Erythroblast (primary cell): ENCODE results near the gene SERPINA12.

Experiments used
- DNase-seq, 2 experiments: peaks; one replicate each; lab custom pipeline; 2025; lab: John Stamatoyannopoulos, UW
- GATA1 ChIP-seq: IDR thresholded peaks from 2 replicates; pipeline ENCODE4 v1.6.1; 2011; ENCODE audit warnings: low read depth, mild to moderate bottlenecking, control low read depth, low read length, moderate library complexity
- POLR2A ChIP-seq: IDR thresholded peaks from 2 replicates; pipeline ENCODE4 v1.6.1; 2011; ENCODE audit warnings: mild to moderate bottlenecking, low read length

Gene SERPINA12

DNA sequence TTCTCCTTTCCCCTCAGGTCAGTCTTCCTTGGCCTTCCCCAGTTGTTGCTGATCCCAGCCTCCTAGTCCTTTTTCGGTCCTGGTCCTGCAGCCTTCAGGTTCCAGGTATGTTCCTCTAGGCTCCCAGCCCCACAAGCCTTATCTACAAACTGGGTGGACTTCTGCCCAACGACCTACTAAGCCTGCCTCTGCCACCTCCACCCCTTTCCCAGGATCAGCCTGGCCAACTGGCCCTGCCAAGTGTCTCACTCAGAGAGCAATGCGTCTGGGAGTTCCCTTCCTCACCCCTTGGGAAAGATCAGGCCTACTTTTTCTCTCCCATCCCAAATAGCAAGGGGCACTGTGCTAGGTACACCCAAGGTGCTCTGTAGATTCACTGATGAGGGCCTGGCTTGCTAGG lies at the start of gene SERPINA12:
Gene SERPINA12 (minus strand): TSS at position 114 of the 400 bp plus-strand sequence. CDS start 11,072 bp downstream, outside the sequence.
- no peak for DNase-seq
- TF ChIP-seq GATA1 (no peak), POLR2A (no peak)

DNA sequence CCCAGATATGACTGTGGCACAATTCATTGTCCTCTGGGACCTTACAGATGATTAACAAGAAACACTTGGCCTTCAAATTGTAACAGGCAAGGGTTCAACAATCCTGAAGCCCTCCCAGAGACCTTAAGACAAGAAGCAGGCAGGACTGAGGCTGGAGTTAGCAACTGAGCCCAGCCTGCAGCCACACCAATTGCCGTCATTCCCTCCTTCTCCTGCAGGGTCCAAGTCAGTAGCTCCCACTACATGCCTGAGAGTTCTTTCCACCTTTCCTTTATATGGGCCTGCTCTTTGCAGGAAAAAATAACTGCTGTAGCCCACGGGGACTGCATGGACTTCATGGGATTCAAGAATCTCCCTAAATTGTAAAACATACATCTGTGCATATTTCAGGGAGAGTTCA lies 49.6 kb upstream of the SERPINA12 start:
- TF ChIP-seq POLR2A (no peak), GATA1 (no peak)
- DNase-seq, result no peak

GRCh38 chr14:94557327-94557726 lies 48.1 kb upstream of the SERPINA12 start:
- DNase-seq, result no peak
- TF ChIP-seq GATA1 (no peak), POLR2A (no peak)

DNA sequence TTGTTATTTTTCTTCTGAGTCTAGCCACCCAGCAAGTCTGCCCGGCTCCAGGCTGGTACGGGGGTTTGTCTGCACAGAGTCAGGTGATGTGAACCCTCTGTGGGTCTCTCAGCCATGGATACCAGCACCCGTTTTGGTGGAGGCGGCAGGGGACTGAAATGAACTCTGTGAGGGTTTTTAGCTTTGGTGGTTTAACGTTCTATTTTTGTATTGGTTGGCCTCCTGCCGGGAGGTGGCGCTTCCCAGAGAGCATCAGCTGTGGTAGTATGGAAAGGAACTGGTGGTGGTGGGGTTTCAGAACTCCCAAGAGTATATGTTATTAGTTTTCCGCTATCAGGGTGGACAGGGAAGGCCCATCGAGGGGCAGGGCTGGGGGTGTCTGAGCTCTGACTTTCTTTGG lies 46.7 kb upstream of the SERPINA12 start:
- DNase-seq, result no peak
- TF ChIP-seq POLR2A (no peak), GATA1 (no peak)

- no peak for DNase-seq
- TF ChIP-seq GATA1, result no peak
Observed at GRCh38 chr14:94550041-94550440, 40.8 kb upstream of the SERPINA12 start.

DNA sequence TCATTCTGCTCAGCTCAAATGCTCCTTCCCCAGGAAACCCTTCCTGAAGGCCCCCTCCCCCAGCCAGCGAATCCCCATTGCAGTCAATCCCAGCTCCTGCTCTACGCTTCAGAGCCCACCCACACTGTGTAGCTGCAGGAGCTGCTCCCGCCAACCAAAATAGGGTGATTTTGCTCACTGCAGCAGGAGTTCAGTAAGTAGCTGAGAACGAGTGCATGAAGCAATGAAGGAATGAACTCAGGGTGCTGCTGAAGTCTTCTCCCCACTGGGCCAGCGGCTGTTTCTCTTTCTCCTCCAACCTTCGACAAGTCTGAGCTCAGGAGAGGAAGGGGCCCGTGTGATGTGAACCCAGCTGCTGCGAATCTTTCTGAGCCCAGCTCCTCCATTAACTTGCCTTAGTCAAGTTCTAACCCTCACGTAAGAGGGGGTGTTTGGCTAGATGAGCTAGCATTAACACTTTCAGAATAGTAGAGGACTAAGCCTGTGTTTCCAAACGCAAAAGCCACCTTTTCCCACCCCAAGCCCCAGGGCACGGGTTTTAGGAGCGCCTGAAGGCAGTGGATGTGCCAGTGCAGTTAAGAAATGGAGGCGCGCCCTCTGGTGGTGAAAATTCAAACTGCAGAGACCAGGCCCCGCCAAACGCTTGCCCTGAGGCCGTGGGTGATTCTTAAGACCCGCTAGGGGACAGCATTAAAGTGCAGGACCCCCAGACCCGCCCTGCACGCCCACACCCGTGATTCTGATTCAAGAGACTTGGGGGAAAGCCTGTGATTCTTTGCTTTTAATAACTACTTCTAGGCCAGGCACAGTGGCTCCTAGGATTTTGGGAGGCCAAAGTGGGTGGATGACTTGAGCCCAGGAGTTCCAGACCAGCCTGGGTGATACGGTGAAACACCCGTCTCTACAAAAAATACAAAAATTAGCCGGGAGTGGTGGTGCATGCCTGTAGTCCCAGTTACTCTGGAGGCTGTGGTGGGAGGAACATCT lies 40.0 kb upstream of the SERPINA12 start:
- DNase-seq, result peak; percentile 33 to 64
- TF ChIP-seq GATA1 (no peak), POLR2A (no peak)

GRCh38 chr14:94548131-94548998 lies 39.1 kb upstream of the SERPINA12 start:
- no peak for DNase-seq
- TF ChIP-seq POLR2A (no peak), GATA1 (no peak)

DNA sequence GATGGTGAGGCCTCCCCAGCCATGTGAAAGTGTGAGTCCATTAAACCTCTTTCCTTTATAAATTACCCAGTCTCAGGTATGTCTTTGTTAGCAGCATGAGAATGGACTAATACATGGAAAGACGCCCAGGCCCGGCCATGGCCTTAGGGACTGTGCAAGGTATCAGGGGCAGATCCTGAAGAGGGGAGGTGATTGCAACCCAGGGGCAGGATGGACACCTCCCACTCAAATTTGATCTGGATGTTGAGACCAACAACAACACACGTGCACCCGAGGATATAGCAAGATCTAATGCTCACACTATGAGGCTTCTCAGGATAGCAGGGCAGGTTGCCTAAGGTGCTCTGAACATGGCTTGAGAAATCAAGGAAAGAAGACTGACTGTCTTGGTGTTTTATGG lies 38.5 kb upstream of the SERPINA12 start:
- no peak for DNase-seq
- TF ChIP-seq GATA1 (no peak), POLR2A (no peak)

DNA sequence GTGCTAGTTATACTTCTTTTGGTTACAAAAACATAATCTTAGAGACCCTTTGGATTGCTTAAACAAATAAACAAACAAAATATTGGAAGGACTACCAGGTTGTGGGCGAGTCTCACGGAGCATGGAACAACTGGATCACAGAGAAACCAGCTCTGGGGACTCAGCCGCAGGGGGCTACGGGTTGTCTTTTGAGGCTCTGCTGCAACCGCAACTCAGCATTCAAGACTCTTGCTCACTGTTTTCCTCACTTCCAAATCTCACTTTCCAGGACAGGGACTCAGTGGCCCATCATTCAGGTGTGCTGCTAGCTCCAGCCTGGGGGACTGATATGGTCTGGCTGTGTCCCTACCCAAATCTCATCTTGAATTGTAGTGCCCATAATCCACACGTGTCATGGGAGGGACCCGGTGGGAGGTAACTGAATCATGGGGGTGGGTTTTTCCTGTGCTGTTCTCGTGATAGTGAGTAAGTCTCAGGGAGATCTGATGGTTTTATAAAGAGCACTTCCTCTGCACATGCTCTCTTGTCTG lies 37.9 kb upstream of the SERPINA12 start:
- TF ChIP-seq GATA1 (no peak), POLR2A (no peak)

DNA sequence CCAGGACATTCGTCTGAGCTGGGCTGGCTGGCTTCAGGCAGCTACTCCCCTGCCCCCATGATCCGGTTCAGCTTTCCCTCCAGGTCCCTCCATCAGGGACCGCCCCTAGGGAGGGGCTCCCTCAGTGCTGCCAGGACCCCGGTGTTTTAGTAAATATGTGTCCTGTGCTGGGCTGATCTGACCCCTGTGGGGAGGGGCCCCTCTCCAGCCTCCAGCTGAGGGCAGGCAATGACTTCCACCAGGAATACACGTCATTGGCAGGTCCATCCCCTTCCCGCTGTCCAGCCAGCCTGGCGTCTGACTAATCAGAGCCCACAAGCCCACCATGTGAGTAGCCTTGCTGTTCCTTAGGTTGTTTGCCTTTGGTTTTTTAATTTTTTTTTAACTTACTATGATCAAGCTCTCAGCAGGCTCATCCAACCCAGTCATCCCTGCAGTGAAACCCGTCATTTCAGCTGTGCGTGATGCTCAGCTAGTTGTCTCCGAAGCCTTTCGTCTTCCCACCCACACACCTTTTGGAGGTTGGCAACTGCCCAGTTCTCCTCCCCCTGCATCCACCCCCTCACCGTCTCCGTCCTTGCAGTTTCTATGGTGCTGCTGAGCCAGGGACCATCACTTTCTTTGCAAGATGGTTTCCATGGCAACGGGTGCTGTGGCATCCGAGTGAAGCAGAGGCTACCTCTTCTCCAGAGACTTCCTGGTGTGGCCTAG lies 36.0 kb upstream of the SERPINA12 start:
- DNase-seq, result no peak
- no peak for TF ChIP-seq GATA1
- TF ChIP-seq POLR2A, result no peak

More for the DNA sequence above, 37.9 kb upstream of the SERPINA12 start:
- no peak for DNase-seq

- no peak for TF ChIP-seq GATA1
- no peak for TF ChIP-seq POLR2A
- DNase-seq, result no peak
Observed at GRCh38 chr14:94544726-94545125, 35.5 kb upstream of the SERPINA12 start.

GRCh38 chr14:94543449-94544124 lies 34.3 kb upstream of the SERPINA12 start:
- TF ChIP-seq GATA1 (no peak), POLR2A (no peak)

DNA sequence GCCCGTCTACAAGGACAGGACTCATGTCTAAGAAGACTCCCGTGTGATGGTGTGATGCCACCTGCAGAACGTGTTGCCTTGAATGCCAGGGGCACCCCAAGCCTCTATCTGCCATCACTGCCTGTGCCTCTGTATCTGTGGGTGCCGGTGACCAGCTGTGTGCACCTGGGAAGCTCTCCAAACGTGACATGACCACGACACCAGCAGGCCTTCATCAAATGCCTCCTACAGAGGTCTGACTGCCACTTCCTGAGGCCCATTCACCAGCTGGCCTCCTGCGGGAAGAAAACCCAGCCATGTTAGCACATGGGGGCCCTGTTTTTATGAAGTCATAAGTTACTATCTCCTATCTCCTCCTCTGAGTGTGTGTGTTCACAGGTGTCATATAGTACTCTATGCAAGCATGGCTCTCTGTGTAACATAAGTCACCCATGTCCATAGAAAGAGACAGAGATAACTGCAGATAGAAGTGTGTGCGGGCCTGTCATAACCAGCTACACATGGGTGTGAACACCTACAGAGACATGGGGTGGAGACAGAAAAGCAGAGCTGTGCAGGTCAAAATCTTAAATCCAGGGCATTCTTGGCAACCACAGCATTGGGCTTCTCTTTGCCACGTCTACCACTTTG lies 33.7 kb upstream of the SERPINA12 start:
- no peak for DNase-seq
- TF ChIP-seq POLR2A, result no peak
- no peak for TF ChIP-seq GATA1

More at GRCh38 chr14:94543449-94544124, 34.3 kb upstream of the SERPINA12 start:
- DNase-seq, result no peak
